Measurements from ENCODE around the gene KIF26A.
A peak's percentile ranks its signal among the peaks of the same experiment; 100 is the strongest.

The KIF26A gene

DNA sequence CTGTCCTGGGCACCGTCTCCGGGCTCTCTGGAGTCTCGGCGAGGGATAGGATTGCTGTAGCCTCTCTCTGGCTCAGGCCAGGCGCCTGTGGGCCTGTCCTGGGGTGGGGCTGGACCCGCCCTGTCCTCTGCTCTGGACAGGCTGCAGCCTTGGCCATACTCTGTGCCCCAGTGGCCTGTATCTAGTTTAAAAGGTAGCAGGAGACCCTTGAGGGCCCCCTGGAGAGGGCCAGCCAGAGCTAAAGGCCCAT lies 1.8 kb downstream of the KIF26A start:
- Histone ChIP-seq H3K36me3 (ENCODE audit: control insufficient read depth, insufficient read depth, low read length) (no peaks in the 10 kb centered on the region), H3K4me3 (replicated peaks; ENCODE audit: low read depth, low read length) (no peak overlapping the region), H3K27me3 (replicated peaks; ENCODE audit: control insufficient read depth, insufficient read depth, low read length) (peaks cover 2% of the 10 kb centered on the region)
- TF ChIP-seq, protein P1, sequence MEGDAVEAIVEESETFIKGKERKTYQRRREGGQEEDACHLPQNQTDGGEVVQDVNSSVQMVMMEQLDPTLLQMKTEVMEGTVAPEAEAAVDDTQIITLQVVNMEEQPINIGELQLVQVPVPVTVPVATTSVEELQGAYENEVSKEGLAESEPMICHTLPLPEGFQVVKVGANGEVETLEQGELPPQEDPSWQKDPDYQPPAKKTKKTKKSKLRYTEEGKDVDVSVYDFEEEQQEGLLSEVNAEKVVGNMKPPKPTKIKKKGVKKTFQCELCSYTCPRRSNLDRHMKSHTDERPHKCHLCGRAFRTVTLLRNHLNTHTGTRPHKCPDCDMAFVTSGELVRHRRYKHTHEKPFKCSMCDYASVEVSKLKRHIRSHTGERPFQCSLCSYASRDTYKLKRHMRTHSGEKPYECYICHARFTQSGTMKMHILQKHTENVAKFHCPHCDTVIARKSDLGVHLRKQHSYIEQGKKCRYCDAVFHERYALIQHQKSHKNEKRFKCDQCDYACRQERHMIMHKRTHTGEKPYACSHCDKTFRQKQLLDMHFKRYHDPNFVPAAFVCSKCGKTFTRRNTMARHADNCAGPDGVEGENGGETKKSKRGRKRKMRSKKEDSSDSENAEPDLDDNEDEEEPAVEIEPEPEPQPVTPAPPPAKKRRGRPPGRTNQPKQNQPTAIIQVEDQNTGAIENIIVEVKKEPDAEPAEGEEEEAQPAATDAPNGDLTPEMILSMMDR (IDR thresholded peaks at IDR 0.05; ENCODE audit: insufficient read depth, low read length, poor library complexity, severe bottlenecking): no peak
- DNase-seq (ENCODE audit: extremely low read depth, insufficient read length): no peak

DNA sequence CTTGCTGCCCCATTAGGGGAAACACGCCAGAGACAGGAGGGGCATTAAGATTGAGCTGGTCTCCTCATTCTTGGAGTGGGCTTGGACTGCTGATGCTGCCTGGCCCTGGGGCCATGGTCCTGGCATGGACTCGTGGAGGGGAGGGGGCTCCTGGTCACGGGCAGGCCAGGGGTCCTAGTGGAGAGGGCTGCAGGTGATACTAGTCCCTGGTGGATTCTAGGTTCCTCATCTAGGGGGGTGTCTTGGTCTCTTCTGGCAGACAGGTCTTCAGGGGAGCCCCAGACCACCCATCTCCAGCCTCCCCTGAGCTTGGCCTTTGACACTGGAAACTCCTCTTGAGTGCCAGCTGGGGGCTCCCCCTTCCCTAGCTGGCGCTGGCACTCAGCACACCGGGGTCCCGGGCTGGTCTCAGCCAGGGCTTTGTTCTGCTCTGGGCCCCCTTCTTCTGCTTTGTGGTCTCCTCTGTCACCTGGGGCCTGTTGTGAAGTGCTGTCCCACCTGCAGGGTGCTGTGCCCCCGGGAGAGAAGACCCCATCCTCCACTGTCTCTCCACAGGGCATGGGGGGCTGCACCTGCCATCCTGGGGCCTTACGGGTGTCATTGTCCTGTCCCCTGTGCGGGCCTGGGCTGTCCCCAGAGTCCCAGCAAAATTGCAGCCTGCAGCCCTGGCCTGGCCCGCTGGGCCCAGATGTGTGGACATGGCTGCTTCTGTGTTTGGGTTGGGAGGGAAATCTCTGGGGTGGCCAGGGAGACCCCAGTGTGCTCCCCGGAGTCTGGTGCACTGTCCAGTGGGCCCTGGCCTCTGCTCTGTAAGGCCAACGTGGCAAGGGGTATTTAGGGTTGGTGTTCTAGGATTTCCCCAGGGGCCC lies 2.3 kb downstream of the KIF26A start:
- DNase-seq (ENCODE audit: extremely low read depth, insufficient read length): no peak
- TF ChIP-seq, protein P1 (IDR thresholded peaks at IDR 0.05; ENCODE audit: insufficient read depth, low read length, poor library complexity, severe bottlenecking): no peak
- H3K27me3 ChIP-seq (replicated peaks; ENCODE audit: control insufficient read depth, insufficient read depth, low read length): no peaks in the 10 kb centered on the region; the same call in none of the 2 replicates
- no peak overlapping the region for H3K4me3 ChIP-seq (replicated peaks; ENCODE audit: low read depth, low read length)
- no peaks in the 10 kb centered on the region for H3K36me3 ChIP-seq (ENCODE audit: control insufficient read depth, insufficient read depth, low read length)

DNA sequence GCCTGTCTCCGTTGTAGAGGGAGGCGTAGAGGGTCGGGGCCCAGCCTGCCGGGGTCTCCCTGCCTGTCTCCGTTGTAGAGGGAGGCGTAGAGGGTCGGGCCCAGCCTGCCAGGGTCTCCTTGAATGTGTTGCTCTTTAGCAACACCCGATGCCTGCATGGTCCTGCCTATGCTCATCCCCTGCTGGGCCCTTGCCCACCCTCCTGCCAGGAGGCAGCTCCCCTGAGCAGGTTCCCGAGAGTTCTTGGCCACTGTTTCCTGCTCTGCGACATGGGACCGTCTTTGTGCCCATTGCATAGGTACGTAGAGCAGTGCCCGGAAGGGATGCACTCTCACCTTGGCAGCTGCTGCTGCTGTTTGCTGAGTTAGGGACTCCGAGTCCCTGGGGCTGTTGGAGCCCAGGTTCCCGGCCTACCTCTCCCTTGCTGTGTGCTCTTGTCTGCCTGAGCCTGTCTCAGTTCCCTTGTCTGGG lies 3.3 kb downstream of the KIF26A start:
- Histone ChIP-seq H3K27me3 (replicated peaks; ENCODE audit: control insufficient read depth, insufficient read depth, low read length) (no peaks in the 10 kb centered on the region; the same call in none of the 2 replicates), H3K4me3 (replicated peaks; ENCODE audit: low read depth, low read length) (no peak overlapping the region), H3K36me3 (ENCODE audit: control insufficient read depth, insufficient read depth, low read length) (no peaks in the 10 kb centered on the region)
- DNase-seq (ENCODE audit: extremely low read depth, insufficient read length): no peak
- TF ChIP-seq, protein P1 (IDR thresholded peaks at IDR 0.05; ENCODE audit: insufficient read depth, low read length, poor library complexity, severe bottlenecking): no peak

DNA sequence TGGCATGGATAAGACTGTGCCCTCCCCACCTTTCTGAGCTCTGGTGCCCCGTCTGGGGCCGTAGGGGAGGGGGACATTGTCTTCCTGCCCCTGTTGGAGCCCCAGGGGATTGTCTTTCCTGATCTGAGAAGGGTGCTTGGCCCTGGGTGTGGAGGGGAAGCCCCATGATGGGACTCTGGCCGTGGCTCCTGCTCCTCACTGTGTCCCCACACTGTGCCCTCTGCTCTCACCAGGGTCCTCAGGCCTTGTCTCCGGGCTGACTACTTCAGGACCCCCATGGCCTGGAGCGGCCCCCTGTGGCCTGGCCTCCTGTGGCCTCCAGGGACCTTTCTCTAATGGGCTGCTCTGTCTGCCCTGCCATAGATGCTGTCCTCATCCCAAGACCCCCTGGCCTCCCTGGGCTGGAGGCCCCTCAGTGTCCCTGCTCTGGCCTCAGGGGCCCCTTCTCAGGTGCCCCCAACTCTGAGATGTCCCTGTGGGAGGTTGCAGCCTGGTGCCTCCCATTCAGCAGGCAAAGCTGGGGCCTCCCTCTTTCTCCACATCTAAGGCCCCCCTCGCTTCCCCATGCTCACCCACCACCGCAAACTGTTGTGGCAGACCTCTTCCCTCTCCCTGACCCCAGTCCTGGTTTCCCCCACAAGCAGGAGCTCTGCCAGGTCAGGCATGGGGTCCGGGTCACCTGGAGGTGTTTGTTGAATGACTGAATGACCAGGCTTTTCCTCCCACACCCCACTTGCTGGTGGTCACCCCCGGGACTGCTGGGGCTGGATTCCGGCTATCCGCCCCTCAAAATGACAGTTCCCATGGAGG lies 4.0 kb downstream of the KIF26A start:
- H3K36me3 ChIP-seq (ENCODE audit: control insufficient read depth, insufficient read depth, low read length): no peaks in the 10 kb centered on the region
- TF ChIP-seq, protein P1 (IDR thresholded peaks at IDR 0.05; ENCODE audit: insufficient read depth, low read length, poor library complexity, severe bottlenecking): no peak
- H3K4me3 ChIP-seq (replicated peaks; ENCODE audit: low read depth, low read length): no peak overlapping the region
- no peaks in the 10 kb centered on the region; the same call in none of the 2 replicates for H3K27me3 ChIP-seq (replicated peaks; ENCODE audit: control insufficient read depth, insufficient read depth, low read length)
- DNase-seq (ENCODE audit: extremely low read depth, insufficient read length): no peak

DNA sequence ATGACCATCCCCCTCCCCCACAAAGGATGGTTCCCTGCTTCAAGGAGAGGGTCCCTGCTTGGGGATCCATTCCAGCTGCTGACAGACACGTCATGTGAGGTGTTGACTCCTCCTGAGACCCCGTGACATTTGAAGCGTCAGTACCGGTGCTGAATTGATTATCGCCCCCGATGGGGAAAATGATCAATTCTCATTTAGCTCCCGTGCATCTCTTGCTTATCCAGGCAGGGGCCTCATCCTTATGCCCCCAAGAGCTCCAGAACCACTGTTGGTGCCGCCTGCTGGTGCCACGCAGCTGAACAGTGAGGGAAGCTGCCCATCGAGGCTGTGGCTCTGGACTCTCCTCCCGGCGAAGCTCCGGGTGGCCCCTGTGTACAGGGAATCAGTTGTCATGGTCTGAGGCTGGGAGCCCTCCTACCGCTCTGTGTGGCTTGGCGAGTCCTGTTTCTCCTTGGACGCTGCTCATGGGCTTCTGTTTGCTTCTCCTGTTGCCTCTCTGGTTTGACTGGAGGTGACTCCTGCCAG lies 4.6 kb downstream of the KIF26A start:
- no peaks in the 10 kb centered on the region for H3K36me3 ChIP-seq (ENCODE audit: control insufficient read depth, insufficient read depth, low read length)
- no peak overlapping the region for H3K4me3 ChIP-seq (replicated peaks; ENCODE audit: low read depth, low read length)
- no peak for DNase-seq (ENCODE audit: extremely low read depth, insufficient read length)
- H3K27me3 ChIP-seq (replicated peaks; ENCODE audit: control insufficient read depth, insufficient read depth, low read length): no peaks in the 10 kb centered on the region; the same call in none of the 2 replicates
- TF ChIP-seq, protein P1 (IDR thresholded peaks at IDR 0.05; ENCODE audit: insufficient read depth, low read length, poor library complexity, severe bottlenecking): peak; percentile 9
